GM19239 (cell line): Measurements from ENCODE around the gene PHF10.
"Not testable (repeated sequence)": the region's sequence is repeated elsewhere in the genome, so short reads cannot be mapped to it uniquely, and the experiment has no call there.

ENCODE experiments used
- DNase-seq: peaks from one replicate; pipeline ENCODE4 v3.0.0; 2011; ENCODE audit warnings: low spot score; ENCODE audit not compliant: insufficient read length
- FAIRE-seq: peaks from 2 replicates; lab custom pipeline; 2011; peaks lifted over from hg19 to GRCh38; lab: Jason Lieb, UNC

The PHF10 gene

DNA sequence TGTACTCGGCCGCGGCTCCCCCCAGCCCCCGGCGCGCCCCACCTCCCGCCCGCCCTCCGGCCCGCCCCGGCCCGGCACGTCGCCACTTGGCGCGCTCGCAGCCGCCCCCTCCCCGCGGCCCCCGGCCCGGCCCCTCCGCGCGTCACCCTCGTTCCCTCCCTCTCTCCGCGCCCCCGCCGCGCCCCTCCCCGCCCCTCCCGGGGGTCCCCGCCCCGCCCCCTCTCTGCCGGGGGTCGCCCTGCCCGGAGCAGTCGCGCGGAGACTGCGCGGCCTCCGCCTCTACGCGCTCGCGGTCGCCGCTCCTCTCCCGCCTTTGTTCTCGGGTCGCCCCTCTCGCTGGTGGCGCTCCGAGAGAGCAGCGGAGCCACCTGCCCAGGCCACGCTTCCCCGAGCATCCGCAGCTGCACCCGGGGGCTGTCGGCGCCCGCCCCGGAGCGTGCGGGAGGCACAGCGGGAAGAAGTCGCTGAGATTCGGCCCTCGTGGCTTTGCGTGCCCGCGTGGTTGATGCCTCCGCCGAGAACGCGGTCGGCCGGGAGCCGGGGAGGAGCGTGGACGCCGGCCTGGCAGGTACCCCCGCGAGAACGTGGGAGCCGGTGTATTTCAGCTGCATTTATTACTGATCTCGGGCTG lies at the start of gene PHF10:
Gene PHF10 (minus strand): TSS at position 7 of the 631 bp plus-strand sequence. CDS start 569 bp downstream, outside the sequence.
- peak; percentile 54 for FAIRE-seq
- DNase-seq = peak; percentile 58

GRCh38 chr6:169766921-169767736 lies 42.8 kb upstream of the PHF10 start:
- no peak for DNase-seq
- FAIRE-seq = no peak

GRCh38 chr6:169766232-169766631 lies 41.9 kb upstream of the PHF10 start:
- DNase-seq (no peak), FAIRE-seq (no peak)

DNA sequence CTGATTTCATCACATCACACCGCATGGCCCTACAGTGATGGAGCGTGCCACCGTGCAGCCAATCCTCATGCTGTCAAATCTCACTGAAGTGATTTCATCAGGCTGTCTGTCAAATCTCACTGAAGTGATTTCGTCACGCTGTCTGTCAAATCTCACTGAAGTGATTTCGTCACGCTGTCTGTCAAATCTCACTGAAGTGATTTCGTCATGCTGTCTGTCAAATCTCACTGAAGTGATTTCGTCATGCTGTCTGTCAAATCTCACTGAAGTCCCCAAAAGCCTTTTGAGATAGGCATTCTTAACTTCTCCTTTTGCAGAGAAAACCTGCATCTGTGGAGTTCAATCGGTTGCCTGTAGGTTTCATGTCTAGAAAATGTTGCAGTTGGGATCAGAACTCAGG lies 41.5 kb upstream of the PHF10 start:
- FAIRE-seq, DNase-seq: not testable (repeated sequence)

GRCh38 chr6:169763881-169764280 lies 39.6 kb upstream of the PHF10 start:
- FAIRE-seq (no peak), DNase-seq (no peak)

DNA sequence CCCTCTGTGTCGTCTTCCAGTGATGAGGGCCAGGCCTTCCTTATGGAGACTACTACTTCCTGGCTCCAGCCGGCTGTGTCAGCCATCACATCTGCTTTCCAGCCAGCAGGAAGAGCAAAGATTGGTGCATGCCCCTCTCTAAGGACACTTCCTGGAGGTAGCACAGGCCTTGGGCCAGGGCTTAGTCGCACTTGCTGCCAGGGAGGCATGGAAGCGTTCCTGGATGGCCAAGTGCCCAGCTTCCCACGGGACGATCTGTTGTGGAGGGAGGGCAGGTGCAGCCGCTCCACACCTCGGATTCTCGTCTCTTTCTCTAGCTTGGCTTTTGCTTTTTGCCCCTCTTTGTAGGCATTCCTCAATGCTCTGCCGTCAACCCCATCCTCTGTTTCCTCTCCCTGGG lies 39.0 kb upstream of the PHF10 start:
- FAIRE-seq (no peak), DNase-seq (no peak)

DNA sequence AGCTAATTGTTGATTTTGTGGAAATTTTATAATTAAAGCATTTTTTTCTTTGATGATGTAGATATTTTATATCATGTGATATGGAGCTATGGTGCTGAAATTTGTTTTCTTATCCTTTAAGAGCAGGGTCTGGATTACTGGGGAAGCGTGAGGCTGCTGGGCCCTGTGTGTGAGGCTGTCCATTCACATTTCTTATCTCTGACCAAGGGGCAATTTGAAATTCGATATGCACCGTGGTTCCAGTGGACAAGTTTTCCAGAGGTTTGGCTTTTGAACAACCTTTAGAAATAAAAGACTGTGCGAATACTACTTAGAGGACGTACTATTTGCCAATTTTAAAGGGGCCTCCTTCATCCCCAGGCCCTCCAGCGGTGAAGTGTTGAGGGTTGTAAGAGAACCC lies 30.9 kb upstream of the PHF10 start:
- no peak for DNase-seq
- no peak for FAIRE-seq

- peak; percentile 71 for FAIRE-seq
- no peak for DNase-seq
Observed at GRCh38 chr6:169752074-169752623, 27.8 kb upstream of the PHF10 start.

- FAIRE-seq (peak; percentile 95), DNase-seq (peak; percentile 78)
Observed at GRCh38 chr6:169751242-169752073, 27.2 kb upstream of the PHF10 start, which contains the start of the genes DYNLT2 and ERMARD. TSS of gene DYNLT2 (minus strand) at chr6:169751572. CDS start at chr6:169751458, 114 bp downstream. TSS of gene ERMARD (plus strand) at chr6:169751622. CDS start at chr6:169751658, 36 bp downstream.

- FAIRE-seq = no peak
Observed at GRCh38 chr6:169746556-169746955, 22.3 kb upstream of the PHF10 start.

GRCh38 chr6:169745405-169745804 lies 21.1 kb upstream of the PHF10 start:
- DNase-seq (no peak), FAIRE-seq (no peak)

More at GRCh38 chr6:169746556-169746955, 22.3 kb upstream of the PHF10 start:
- no peak for DNase-seq

DNA sequence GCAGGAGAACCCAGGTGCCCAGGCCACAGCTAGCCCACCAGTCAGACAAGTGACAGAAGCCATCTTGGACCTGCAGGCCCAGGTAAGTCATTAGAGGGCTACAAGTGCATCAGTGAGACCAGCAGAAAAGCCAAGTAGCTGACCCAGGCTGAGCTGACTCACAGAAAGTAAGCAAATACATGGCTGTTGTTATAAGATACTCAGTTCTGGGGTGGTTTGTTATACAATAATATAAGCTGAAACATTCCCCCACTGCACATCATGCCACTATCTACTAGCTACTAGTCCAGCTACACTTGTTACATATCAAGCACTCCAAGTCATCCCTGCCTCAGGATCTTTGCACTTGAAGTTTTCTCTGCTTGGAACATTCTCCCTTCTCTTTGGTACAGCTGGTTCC lies 17.0 kb upstream of the PHF10 start:
- DNase-seq (no peak), FAIRE-seq (no peak)

DNA sequence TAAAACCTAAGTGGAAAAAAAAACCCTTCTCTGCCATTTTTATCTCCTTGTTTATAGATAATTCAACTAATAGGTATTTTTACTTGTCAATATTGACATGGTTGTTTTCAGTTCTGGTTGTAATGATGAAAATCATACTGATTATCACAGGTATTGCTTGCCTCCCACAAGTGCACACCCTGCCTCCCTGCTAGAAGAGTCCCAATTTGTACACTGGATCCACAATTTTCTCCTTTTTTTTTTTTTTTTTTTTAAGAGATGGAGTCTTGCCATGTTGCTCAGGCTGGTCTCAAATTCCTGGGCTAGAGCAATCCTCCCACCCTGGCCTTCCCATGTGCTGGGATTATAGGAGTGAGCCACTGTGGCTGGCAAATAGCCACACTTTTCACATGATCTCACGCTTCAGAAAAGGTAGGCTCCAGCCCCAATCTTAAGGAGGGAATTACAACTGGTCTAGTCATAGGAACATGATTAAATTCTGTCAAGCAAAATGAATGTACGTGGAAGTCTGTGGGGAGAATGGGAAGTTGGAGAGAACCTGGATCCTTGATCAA lies 14.8 kb upstream of the PHF10 start:
- no peak for FAIRE-seq
- DNase-seq = no peak

DNA sequence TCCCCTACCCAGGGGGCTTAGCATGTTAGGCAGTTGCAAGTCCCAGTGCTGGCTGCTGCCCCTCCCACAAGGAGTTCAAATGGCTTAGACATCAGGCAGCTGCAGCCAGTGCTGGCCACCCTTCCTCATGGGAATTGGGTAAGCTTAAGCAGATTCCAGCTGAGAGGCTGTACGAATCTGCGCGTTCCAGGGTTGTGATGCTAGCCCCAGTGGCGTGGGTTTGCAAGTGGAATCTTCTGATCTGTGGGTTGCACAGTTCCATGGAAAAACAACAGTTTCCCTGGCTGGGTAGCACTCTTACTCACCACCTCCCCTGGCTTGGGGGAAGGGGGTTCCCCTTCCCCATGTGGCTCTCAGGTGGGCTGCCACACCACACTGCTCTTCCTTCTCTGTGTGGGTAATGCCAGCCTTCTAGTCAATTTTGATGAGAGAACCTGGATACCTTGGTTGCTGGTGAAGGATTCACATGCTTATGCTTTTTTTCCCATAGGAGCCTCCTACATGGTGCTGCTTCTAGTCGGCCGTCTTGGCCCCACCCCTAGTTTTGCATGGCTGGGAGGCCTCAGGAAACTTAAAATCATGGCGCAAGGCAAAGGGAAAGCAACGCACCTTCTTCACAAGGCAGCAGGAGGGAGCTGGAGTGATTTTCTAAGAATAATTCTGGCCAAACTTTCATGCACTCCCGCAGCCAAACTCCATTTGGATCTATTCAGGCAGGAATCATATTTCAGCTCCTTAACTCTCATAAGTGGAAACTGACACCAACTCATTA lies 14.1 kb upstream of the PHF10 start:
- no peak for DNase-seq
- no peak for FAIRE-seq

GRCh38 chr6:169729961-169730360 lies 5.7 kb upstream of the PHF10 start:
- FAIRE-seq (no peak), DNase-seq (no peak)

GRCh38 chr6:169726963-169727362 lies 2.7 kb upstream of the PHF10 start:
- DNase-seq (no peak), FAIRE-seq (no peak)

- DNase-seq (no peak), FAIRE-seq (no peak)
Observed at GRCh38 chr6:169726049-169726400, 1.7 kb upstream of the PHF10 start.

DNA sequence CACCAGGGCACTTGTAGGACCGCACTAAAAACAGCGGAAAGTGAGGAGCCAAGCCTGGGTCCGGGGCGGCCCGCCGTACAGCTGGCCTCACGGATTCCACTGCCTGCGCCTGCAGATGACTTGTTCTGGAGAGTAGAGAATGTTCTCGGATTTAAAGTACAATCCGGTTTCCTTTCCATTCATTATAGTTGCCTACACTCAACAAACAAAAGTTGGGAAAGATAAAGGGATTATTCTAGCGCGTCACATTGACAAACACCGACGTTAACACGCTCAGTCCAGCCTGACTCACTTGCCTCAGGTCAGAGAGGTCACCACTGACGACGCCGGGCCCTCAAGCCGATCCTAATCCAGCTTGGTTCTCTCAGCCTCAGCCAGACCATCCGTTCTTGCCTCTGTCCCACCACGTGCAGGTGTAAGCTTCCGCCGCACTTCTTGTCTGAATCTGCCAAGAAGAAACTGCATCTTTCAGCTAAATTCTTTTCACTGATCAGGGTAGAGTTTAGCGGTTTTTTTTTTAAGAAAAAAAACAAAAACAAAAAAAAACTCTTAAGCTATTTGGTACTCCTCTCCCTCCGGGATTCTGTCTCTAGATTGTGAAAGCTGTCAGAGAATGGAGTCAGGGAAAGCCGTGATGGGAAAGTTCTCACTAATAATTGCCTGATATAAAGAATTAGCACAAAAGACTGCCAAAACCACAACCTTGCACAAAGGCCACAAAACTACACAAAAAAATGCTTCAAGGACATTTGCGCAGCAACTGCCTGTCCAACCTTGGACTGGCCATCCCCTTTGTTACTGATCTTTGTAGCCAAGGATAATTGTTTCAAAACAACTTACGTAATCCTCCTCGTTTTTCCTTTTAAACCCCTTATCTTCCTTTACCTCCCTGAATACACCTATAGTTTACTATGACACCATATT lies 1.1 kb upstream of the PHF10 start:
- DNase-seq (no peak), FAIRE-seq (peak; percentile 58)
